ENCODE data around the gene CLK4. TPM values are rescaled to one million over a fixed set of nuclear protein-coding genes. Genes with fewer than 3 reads are reported as not detected.

Gene CLK4
- total and polyA plus RNA-seq, 2 of the 8 experiments (the other 6 are each of a cell fraction or from before 2014, with no cell fraction given), result 8.1 to 12.6 TPM

- TF ChIP-seq ATF2 (IDR thresholded peaks at IDR 0.05; ENCODE audit: low read length) (no peak), CBX8 (IDR thresholded peaks at IDR 0.05; ENCODE audit: borderline replicate concordance, low read depth, low read length) (no peak)
Measured at GRCh38 chr5:178564811-178565550, 61.9 kb downstream of the CLK4 start (continued).

All from H1 (cell line).